Testis (tissue), 2 donors: ENCODE measurements around the gene CNTN5.

ENCODE experiments used
- POLR2A ChIP-seq: fragments of 450-650 bp; IDR thresholded peaks from one replicate; pipeline ENCODE4 v1.6.1; 2017; ENCODE audit warnings: antibody characterized with exemption, mild to moderate bottlenecking, moderate library complexity
- TF ChIP-seq, protein P1 (sequence below), 3 experiments: fragments of 450-650 bp in 2 of 3; fragments of 200-600 bp in 1 of 3; sonication (generic) in 1 of 3; IDR thresholded peaks; one replicate each; pipeline ENCODE4 v1.5.1; 2016 to 2019; ENCODE audit warnings: antibody characterized with exemption in 3 of 3, mild to moderate bottlenecking in 2 of 3, moderate library complexity in 1 of 3

DNA sequence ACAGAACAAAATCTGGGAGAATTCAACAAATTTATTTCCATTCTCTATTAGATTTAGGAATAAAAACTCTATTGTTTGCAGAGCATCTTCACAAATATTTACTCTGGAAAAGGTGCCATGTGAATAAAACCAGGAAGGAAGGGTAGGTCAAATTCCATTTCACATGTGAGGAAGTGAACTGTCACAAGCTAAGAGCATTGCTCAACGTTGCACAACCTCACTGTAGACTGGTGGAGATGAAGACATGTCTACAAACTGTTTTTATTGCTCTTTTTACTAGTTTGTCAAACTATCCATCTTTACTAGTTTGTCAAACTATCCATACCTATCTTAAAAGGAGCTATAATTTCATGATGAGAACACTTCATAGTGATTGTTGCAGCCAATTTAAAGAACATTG is 236.4 kb downstream of the CNTN5 start:
- TF ChIP-seq, protein P1, sequence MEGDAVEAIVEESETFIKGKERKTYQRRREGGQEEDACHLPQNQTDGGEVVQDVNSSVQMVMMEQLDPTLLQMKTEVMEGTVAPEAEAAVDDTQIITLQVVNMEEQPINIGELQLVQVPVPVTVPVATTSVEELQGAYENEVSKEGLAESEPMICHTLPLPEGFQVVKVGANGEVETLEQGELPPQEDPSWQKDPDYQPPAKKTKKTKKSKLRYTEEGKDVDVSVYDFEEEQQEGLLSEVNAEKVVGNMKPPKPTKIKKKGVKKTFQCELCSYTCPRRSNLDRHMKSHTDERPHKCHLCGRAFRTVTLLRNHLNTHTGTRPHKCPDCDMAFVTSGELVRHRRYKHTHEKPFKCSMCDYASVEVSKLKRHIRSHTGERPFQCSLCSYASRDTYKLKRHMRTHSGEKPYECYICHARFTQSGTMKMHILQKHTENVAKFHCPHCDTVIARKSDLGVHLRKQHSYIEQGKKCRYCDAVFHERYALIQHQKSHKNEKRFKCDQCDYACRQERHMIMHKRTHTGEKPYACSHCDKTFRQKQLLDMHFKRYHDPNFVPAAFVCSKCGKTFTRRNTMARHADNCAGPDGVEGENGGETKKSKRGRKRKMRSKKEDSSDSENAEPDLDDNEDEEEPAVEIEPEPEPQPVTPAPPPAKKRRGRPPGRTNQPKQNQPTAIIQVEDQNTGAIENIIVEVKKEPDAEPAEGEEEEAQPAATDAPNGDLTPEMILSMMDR (IDR thresholded peaks at IDR 0.05), result no peak
- TF ChIP-seq POLR2A, result no peak
